Measurements from ENCODE around the gene GADD45B.
A peak's percentile ranks its signal among the peaks of the same experiment; 100 is the strongest.
"Not testable (repeated sequence)": the region's sequence is repeated elsewhere in the genome, so short reads cannot be mapped to it uniquely, and the experiment has no call there.

Gene GADD45B

DNA sequence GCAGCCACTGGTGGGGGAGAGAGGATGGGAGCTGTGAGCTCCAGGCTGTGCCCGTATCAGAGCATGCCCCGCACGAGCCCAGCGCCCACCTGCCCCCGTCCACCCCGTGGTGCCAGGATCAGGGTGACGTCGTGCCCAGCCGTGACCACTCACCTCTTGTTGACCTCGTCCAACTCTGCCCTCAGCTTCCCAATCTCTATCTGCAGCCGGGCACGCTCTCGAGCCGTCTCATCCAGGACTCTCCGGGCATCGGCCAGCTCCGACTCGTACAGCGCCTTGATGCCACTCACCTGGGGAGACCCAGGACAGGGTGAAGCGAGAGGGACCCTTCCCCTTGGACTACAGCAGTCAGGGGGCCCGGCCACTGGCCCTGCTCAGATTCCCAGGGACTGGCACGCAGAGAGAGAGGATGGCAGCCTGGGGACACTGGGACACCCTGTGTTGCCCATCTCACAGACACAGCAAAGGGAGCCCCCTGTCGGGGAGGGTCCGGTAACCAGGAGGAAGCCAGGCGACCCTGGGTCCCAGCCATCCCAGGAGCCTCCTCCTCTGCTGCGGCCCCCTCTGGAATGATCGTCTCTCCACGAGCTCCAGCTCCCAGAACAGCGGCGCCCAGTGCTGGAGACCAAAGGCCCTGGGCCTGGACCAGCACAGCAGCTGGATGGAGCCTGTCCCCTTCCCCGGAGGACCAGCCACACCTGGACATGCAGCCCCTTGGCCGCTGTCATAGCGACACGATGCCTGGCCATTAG, 31.5 kb upstream of the GADD45B start:
- no peak for DNase-seq

DNA sequence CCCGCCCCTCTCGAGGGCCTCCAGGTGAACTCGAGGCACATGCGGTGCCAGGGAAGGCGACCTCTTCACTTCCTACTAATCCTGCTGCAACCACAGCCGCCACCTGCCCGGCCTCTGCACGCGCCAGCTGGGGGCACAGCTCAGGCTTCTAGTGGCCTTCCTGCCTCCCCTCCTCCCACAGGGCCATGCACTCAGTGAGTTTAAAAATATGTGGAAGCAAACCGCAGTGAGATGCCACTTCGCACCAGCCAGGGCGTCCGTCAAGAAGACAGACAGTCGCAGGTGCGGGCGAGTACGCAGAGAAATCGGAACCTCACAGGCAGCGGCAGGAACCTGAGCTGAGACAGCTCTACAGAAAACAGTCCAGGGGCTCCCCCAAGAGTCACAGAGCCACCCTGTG, 29.5 kb upstream of the GADD45B start:
- no peak for DNase-seq

DNA sequence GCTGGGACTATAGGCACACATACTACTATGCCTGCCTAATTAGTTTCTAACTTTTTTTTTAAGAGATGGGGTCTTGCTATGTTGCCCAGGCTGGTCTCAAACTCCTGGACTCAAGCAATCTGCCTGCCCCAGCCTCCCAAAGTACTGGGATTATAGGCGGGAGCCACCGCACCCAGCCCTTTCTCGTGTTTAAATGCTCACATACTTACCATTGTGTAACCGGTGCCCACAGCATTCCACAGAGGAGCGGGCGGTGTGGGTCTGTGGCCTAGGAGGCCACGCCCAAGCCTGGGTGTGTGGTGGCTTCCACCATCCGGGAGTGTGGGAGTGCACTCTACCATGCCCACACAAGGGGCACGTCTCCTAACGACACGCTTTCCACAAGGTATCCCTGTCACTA, 26.9 kb upstream of the GADD45B start:
- DNase-seq, result no peak

DNA sequence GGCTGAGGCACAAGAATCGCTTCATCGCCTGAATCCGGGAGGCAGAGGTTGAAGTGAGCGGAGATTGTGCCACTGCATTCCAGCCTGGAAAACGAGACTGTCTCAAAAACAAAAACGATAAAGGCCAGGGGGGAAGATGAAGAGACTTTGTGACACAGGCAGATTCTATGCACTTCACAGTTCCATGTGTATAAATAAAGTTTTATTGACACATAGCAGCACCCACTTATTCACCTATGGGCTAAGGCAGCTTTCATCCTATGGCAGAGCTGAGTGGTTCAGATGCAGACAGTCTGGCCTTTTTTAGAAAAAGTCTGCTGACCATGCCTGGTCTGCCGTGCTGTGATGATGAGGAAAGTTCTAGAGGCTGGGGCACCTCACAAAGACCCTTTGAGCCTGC, 24.8 kb upstream of the GADD45B start:
- DNase-seq, result no peak

DNA sequence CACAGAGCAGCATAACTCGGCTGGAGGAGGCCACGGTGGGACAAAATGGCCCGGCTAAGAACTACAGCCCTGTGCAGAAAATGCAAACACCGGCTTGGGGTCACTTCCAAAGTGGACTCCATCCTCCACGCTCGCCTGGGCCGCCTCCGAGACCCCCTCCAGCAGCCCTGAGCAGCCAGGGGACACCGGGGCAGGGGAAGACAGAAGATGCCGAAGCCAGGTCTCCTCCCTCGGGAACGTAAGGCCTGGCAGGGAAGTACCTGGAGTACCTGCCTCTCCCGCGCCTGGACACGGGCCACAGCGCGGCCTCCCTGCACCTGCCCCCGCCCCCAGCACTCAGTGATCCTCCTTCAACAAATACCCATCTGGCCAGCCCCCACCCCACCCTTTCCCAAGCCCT, 24.2 kb upstream of the GADD45B start:
- DNase-seq, result no peak

DNA sequence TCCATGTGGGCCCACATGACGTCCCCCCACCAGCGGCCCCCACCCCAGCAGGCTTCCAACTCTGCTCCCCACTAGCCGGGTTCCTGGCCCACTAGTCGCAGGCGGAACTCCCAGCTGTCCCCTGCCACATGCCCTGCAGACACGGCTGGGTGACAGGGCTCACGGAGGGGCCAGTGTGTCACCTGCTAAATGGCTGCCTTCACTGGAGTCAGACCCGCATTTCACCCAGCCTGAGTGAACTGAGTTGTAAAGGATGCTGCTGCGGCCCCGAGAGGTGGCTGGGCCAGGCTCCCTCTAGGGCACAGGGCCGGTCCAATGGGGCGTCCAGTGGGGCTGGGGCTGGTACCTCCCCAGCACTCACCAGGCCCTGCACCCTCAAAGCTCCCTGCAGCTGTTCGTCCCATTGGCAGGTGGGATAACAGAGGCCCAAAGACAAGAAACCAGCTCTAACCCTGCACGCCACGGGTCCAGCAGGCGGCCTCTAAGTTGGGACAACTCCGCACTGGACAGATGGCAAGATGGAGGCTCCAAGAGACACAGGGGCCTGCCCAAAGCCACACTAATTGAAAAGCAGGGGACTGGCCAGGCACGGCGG, 22.4 kb upstream of the GADD45B start:
- DNase-seq, result no peak

DNA sequence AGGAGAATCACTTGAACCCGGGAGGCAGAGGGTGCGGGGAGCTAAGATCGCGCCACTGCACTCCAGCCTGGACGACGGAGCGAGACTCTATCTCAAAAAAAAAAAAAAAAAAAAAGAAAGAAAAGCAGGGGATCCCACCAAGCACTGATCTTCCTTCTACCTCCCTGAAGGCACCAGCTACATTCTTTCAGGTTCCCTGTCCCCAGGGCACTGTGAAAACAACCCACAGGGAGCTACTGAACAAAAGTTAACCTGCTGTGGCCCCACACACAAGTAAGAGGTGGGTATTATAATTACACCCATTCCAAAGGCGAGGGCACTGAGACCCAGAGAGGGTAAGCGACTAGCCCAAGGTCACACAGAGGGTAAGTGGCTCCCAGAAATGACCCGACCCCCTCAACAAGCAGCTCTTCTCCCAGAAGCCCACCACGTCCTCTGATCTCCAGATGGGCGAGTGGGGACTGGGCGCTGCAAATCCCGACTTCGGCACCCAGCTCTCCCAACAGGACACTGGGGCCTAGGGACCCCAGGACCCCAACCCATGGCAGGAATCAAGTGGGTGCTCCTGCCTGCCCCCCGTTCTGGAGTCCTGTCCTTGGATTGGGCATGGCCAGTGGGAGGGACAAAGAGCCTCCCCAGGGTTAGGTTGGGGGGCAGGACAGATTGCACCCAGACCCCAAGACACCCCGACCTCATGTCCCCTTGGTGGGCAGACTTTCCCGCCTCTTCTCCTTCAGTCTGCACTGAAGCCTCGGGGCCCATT, 21.5 kb upstream of the GADD45B start:
- no peak for DNase-seq

DNA sequence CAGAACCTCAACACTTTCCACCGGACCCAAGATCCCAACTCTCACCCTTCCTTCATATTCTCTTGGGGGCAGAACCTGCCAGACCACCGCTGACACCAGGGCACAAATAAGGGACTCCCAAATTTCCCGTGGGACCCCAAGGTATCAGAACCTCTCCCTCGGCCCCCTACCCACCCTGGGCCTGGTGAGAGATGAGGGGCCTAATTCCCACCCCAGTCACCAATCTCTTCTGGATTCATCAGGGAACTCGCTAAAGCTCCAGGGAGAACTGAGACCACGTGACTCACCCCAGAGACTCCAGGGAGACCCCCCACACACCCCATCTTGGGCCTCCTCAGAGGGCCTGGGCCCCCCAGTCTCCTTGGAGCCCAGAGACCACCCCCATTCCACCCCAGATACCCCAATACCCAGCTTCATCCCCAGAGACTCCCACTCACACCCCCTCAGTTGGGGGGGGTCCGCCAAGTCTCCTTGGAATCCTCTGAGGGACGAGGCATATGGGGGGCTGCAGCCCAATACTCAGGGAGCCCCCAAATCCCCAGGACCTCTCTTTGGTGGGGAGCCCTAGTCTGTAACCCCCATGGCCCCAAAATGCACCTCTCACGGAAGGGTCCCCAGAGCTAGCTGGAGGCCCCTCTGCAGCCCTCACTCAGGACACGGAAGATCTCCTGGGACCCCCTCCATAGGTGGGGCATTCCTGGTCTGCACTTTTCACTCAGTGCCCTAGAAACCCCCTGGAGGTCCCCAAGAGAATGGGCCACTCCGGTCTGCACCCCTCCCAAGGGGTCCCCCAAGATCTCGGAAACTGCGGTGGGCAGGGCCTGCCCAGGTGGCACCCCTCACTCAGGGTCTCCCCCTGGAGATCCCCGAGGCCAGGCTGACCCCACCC, 20.7 kb upstream of the GADD45B start:
- no peak for DNase-seq

DNA sequence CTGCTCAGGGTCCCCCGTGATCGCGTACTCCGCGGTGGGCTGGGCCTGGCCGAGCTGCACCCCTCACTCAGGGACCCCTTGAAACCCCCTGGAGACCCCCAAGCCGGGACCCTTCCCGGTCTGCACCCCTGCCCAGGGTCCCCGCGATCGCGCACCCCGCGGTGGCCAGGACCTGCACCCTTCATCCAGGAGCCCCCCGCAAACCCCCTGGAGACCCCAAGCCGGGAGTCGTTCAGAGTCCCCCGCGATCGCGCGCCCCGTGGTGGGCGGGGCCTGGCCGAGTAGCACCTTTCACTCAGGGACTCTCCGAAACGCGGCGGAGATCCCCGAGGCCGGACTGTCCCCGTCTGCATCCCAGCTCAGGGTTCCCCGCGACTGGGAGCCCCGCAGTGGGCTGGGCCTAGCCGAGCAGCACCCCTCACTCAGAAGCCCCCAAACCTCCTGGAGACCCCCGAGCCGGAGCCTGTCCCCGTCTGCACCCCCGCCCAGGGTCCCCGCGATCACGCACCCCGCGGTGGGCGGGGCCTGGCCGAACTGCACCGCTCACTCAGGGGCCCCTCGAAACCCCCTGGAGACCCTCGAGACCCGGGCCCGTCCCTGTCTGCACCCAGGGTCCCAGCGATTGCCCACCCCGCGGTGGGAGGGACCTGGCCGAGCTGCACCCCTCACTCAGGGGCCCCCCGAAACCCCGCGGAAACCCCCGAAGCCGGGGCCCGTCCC, 19.9 kb upstream of the GADD45B start:
- DNase-seq, result peak; percentile 64

DNA sequence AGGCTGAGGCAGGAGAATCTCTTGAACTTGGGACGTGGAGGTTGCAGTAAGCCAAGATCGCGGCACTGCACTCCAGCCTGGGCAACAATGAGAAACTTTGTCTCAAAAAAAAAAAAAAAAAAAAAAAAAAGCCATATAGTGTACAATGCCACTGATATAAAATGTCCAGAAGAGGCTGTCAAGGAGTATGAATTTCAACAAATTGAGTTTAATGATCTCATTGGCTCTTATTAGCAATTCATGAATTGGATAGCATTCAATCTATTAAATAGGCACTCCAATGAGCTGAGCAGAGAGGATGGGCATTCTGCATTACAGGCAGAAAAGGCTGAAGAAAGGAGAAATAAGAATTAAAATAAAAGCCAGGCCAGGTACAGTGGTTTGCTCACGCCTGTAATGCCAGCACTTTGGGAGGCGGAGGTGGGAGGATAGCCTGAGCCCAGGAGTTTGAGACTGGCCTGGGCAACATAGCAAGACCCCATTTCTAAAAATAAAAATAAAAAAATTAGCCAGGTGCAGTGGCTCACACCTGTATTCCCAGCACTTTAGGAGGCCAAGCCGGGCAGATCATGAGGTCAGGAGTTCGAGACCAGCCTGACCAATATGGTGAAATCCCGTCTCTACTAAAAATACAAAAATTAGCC, 18.4 kb upstream of the GADD45B start:
- no peak for DNase-seq

DNA sequence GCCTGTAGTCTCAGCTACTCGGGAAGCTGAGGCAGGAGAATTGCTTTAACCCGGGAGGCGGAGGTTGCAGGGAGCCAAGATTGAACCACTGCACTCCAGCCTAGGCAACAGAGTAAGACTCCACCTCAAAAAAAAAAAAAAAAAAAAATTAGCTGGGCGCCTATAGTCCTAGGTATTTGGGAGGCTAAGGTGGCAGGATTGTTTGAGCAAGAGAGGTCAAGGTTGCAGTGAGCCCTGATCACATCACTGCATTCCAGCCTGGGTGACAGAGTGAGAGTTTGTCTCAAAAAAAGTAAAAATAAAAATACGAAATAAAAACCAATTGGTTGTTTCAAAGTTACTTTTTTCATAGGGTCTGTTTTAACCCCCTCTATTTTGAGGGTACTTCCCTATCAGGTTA, 17.9 kb upstream of the GADD45B start:
- DNase-seq, result no peak

DNA sequence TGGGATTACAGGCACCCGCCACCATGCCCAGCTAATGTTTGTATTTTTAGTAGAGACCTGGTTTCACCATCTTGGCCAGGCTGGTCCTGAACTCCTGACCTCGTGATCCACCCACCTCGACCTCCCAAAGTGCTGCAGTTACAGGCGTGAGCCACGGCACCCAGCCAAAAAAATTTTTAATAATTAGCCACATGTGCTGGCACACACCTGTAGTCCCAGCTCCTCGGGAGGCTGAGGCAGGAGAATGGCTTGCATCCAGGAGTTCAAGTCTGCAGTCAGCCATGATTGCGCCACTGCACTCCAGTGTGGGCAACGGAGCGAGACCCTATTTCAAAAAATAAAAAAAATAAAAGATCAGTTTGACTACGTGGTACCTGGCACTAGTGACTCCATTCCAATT, 17.2 kb upstream of the GADD45B start:
- DNase-seq, result not testable (repeated sequence)

DNA sequence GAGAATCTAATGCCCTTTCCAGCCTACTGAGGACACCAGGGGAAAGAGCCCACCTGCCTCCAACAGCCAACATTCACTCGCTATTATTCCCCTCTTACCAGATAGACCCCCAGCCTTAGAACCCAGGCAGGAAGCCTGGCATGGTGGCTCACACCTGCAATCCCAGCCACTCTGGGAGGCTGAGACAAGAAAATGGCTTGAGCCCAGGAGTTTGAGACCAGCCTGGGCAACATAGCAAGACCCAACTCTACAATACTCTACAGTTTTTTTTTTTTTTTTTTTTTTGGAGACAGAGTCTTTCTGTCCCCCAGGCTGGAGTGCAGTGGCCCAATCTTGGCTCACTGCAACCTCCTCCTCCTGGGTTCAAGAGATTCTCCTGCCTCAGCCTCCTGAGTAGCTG, 15.7 kb upstream of the GADD45B start:
- DNase-seq, result no peak

DNA sequence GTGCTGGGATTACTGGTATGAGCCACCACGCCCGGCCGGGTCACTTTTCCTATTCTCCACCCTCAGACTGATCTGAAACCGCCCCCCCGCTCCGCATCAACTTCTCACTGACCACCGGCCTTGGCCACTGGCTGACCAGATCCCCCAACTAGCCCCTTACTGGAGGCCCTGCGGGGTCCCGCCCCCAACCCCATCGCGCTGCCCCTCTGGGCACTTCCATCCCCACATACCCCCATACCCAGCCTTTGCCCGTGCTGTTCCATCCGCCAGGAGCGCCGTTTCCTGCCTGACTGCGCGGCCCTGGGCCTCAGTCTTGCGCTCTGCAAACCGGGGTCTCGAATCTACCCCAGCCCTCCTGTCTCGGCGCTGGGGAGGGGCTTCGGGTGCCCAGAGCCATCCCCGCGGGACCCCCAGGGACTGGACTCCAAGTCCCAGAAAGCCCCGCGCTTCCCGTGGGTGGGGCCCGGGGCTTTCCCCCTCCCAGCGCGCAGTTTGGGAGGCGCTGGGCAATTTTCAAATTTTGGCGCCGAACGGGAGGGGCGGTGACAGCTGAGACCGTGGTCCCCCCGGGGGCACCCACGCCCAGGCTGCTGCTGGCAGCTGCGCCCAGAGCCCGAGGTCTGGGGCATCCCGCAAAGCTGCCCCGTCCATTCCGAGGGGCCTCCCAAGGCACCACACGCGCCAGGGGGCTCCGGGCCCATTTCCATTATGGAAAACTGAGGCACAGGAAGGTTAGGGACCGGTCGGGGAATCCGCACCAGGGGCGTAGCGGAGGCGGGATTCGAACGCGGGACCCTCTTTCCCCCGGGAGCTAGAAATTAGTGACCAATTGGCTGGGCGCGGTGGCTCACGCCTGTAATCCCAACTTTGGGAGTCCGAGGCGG, 13.9 kb upstream of the GADD45B start:
- peak; percentile 65 for DNase-seq

DNA sequence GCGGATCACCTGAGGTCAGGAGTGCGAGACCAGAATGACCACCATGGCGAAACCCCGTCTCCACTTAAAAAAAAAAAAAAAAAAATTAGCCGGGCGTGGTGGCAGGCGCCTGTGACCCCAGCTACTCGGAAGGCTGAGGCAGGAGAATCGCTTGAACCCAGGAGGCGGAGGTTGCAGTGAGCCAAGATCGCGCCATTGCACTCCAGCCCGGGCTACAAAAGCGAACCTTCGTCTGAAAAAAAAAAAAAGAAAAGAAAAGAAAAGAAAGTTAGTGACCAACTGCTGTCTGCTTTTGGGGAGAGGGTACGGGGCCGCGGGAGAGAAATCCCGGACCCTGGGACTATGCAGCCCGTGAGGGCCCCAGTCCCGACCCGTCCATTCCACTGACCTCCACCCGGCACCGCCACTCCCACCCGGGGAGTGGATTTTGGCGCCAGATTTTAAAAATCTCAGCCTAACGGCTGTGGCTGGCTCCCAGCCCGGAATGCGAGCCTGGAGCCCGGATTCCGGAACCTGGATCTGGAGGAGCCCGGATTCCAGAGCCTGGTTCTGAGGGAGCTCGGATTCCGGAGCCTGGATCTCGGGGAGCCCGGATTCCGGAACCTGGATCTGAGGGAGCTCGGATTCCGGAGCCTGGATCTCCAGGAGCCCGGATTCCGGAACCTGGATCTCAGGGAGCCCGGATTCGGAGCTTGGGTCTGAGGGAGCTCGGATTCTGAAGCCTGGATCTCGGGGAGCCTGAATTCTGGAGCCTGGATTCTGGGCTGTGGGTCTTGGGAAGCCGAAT, 13.1 kb upstream of the GADD45B start:
- no peak for DNase-seq

DNA sequence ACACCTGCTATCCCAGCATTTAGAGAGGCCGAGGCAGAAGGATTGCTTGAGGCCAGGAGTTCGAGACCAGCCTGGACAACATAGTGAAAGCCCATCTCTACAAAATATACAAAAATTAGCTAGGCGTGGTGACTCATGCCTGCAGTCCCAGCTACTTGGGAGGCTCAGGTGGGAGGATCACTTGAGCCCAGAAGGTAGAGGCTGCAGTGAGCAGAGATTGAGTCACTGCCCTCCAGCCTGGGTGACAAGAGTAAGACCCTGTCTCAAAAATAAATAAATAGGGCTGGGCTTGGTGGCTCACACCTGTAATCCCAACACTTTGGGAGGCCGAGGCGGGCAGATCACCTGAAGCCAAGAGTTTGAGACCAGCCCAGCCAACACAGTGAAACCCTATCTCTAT, 12.2 kb upstream of the GADD45B start:
- not testable (repeated sequence) for DNase-seq

DNA sequence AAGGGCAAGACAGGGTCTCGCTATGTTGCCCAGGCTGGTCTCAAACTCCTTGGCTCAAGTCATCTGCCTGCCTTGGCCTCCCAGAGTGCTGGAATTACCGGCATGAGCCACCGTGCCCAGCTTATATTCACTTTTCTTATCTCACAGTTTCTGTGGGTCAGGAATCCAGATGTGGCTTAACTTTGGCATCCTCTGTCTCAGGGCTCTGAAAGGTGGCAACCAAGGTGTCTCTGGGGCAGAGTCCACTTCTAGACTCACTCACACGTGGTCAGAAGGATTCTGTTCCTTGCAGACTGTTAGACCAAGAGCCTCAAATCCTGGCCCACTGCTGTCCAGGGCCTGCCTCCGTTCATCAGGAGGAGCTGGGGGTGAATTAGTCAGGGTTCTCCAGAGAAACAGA, 11.5 kb upstream of the GADD45B start:
- no peak for DNase-seq

DNA sequence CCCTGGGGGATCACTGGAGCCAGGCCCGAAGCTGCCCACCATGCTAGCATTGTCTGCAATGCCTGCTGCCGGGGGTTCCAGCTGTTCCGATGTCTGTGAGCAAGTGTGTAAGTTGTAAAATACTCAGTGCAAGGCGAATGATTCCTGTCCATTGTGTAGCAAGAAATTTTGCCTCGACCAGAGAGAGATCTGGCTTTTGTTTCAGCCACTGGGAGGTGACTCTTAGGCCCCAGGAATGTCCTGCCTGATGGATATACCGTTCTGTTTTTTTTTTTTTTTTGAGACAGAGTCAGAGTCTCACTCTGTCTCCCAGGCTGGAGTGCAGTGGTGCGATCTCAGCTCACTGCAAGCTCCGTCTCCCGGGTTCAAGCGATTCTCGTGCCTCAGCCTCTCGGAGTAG, 7.3 kb upstream of the GADD45B start:
- no peak for DNase-seq

DNA sequence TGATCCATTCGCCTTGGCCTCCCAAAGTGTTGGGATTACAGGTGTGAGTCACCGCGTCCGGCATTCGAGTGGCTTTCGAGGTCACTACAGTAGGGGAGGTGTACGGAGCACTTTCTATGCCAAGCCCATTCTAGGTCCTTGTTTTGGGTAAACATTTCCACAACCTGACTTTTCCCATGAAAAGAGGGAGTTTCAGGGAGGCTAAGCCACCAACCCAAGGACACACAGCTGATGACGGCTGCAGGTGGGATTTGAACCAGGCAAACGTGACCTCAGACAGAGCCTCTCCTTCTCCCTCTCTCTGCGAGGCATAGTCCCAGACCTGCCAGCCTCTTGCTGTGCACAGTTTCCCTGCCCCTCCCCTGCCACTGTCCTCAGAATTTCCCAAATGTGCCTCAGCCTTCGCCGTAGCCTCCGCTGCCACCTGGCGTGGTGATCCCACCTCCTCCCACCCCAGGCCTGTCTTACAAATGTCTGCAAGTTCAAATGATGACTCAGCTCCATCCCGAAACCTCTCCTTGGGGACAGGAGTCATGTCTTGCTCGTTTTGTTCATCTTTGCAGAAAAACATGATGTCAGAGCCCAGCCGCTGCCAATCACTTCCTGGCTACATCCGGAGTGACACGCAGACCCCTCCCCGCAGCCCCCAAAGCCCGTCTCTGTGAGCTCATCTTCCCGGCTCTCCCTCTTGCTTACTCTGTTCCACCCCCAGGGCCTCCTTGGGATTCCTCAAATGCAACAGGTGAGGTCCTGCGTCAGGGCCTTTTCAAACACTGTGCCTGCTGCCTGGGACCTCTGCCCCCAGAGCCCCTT, 6.6 kb upstream of the GADD45B start:
- no peak for DNase-seq

Measured in activated CD4-positive, CD25-positive, alpha-beta regulatory T cell treated with anti-CD3 and anti-CD28 coated beads, Interleukin-2, amount 50 U/mL, for 72 hours (primary cell).